Stomach (tissue), 4 donors: ENCODE results near the gene JOSD1.

Experiments used
- EP300 ChIP-seq: sonication (generic); formaldehyde crosslinking; IDR thresholded peaks from one replicate; pipeline ENCODE4 v1.6.1; 2017; ENCODE audit warnings: antibody characterized with exemption
- POLR2A ChIP-seq, 4 donors: fragments of 450-650 bp; IDR thresholded peaks; one replicate each; pipeline ENCODE4 v1.6.1; 2016; ENCODE audit warnings: antibody characterized with exemption in 4 of 4, control low read depth in 2 of 4, mild to moderate bottlenecking in 1 of 4, moderate library complexity in 1 of 4
- POLR2AphosphoS5 ChIP-seq, 3 donors: sonication (generic); formaldehyde crosslinking; IDR thresholded peaks; one replicate each; pipeline ENCODE4 v1.6.1; 2016; ENCODE audit warnings: antibody characterized with exemption in 3 of 3
- TF ChIP-seq, protein P1 (sequence below), 7 experiments: fragments of 450-650 bp in 4 of 7; fragments of 200-600 bp in 3 of 7; sonication (generic) in 3 of 7; IDR thresholded peaks; one replicate each; pipeline ENCODE4 v1.5.1; 2016 to 2019; ENCODE audit warnings: antibody characterized with exemption in 7 of 7, control low read depth in 2 of 7, mild to moderate bottlenecking in 1 of 7

DNA sequence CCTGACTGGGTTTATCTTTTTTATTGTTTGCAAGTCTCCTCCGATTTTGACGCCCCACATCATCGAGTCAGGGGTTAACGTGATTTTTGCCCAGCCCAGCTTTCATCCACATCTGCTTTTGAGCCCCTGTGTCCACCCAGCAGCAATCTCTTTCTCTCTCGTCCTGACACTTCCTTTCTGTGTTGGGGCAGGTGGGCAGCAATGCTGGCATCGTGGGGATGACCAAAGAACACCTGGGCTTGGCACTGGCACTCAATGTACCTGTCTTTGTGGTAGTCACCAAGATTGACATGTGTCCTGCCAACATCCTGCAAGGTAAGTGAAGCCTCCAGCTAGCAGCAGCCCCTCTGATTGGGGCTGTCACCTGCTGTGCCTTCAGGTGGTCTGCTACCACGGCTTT, 20.8 kb upstream of the JOSD1 start:
- TF ChIP-seq, protein P1, sequence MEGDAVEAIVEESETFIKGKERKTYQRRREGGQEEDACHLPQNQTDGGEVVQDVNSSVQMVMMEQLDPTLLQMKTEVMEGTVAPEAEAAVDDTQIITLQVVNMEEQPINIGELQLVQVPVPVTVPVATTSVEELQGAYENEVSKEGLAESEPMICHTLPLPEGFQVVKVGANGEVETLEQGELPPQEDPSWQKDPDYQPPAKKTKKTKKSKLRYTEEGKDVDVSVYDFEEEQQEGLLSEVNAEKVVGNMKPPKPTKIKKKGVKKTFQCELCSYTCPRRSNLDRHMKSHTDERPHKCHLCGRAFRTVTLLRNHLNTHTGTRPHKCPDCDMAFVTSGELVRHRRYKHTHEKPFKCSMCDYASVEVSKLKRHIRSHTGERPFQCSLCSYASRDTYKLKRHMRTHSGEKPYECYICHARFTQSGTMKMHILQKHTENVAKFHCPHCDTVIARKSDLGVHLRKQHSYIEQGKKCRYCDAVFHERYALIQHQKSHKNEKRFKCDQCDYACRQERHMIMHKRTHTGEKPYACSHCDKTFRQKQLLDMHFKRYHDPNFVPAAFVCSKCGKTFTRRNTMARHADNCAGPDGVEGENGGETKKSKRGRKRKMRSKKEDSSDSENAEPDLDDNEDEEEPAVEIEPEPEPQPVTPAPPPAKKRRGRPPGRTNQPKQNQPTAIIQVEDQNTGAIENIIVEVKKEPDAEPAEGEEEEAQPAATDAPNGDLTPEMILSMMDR (IDR thresholded peaks at IDR 0.05): no peak
- no peak for TF ChIP-seq POLR2A (IDR thresholded peaks at IDR 0.05)
- TF ChIP-seq EP300: no peak
- TF ChIP-seq POLR2AphosphoS5 (IDR thresholded peaks at IDR 0.05): no peak
